DND-41 (cell line): ENCODE measurements around the gene ACTMAP.

ENCODE experiments used
- CTCF ChIP-seq: IDR thresholded peaks from 2 replicates; pipeline ENCODE4 v1.5.1; 2012; ENCODE audit warnings: borderline replicate concordance, low read length, moderate library complexity, mild to moderate bottlenecking; ENCODE audit not compliant: poor library complexity, severe bottlenecking; ENCODE audit errors: extremely low read depth
- EZH2 ChIP-seq: IDR thresholded peaks from 3 replicates; pipeline ENCODE4 v1.6.1; 2012; ENCODE audit warnings: borderline replicate concordance, low read depth, mild to moderate bottlenecking, moderate library complexity, low read length, inconsistent platforms; ENCODE audit not compliant: severe bottlenecking

DNA sequence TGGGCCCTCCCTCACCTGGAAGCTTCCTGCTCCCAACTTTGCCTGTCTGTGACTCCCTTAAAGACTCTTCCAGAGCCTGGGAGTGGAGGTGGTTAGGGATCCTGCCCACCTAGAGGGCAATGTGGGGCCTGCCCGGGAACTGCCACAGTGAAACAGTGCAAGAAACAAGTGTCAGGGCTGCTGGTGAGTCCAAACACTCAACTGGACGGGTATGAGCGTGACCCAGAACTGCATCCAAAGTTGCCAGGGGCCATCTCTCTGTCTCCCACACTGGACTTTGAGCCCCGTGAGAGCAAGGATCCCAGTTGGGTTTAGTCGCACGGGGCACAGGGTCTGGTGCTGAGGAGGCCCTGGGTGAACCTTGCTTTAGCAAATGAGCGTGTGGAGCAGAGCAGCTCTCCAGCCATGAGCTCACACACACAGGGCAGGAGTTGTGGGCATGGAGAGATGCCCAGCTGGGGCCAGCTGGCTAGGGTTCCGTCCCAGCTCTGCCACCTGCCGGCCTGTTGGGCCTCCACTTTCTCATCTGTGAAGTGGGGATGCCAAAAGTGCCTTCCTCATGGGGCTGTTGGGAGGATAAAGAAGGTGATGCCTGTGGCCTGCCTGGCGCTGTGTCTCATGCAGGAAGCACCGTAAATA lies 57.0 kb downstream of the ACTMAP start:
- TF ChIP-seq CTCF (no peak), EZH2 (no peak)
